Measurements from ENCODE around the gene RHNO1. TPM values are rescaled to one million over a fixed set of nuclear protein-coding genes. Genes with fewer than 3 reads are reported as not detected.

RHNO1 gene
- total and polyA plus RNA-seq, 2 donors (not counting 3 experiments of a cell fraction or from before 2014, with no cell fraction given) = 33.8 to 35.2 TPM

GRCh38 chr12:2912216-2912575, 35.2 kb downstream of the RHNO1 start:
- H3K27ac ChIP-seq (ENCODE audit: insufficient read depth, low read depth, low read length) = no peak overlapping the region
- no peaks in the 10 kb centered on the region for H4K20me1 ChIP-seq (replicated peaks; ENCODE audit: control insufficient read depth, extremely low read depth, insufficient read depth, low read length)
- DNase-seq (ENCODE audit: low read depth, low spot score) (no peak), FAIRE-seq (no peak)
- intact Hi-C loops (cut with micrococcal nuclease) (no loop called here), dilution Hi-C loops (cut with MboI; ENCODE audit: extremely low pct_ligation_motif_present, low sequenced_read_pairs) (no loop called here)
- H3K27me3 ChIP-seq (ENCODE audit: control insufficient read depth in 2 of 2, insufficient read depth in 2 of 2, low read length in 2 of 2) = no peaks in the 10 kb centered on the region
- BruUV-seq (replicated peaks) = no TSS peak
- H3K36me3 ChIP-seq (ENCODE audit: control insufficient read depth in 2 of 2, extremely low read depth in 1 of 2, insufficient read depth in 2 of 2, low read length in 2 of 2) = peaks cover 0 to 6% of the 10 kb centered on the region in 2 experiments
- no peaks in the 10 kb centered on the region for H3K79me2 ChIP-seq (ENCODE audit: control insufficient read depth, insufficient read depth, low read length)
- TF ChIP-seq GATA2 (IDR thresholded peaks at IDR 0.05; ENCODE audit: insufficient read depth, insufficient read length, low read depth, low read length) = no peak
- ChIA-PET POLR2A (interaction anchor here (0.5 to 0.6 kb wide), 2 partner anchors 25 to 27 kb away, joined by 4 to 5 read pairs; no protein-coding TSS in a partner anchor), CTCF (interaction anchor here (0.7 kb wide), 1 partner anchor 18 kb away, joined by 3 read pairs; no protein-coding TSS in a partner anchor)
- no peaks in the 10 kb centered on the region for H3K9me3 ChIP-seq (replicated peaks; ENCODE audit: control insufficient read depth, insufficient read depth, low read length)
- H3K4me1 ChIP-seq (ENCODE audit: control insufficient read depth, extremely low read depth, insufficient read depth, low read length) = no peaks in the 10 kb centered on the region
- no peak overlapping the region for H3K9ac ChIP-seq (replicated peaks; ENCODE audit: extremely low read depth, insufficient read depth, low read length)
- no peak overlapping the region for H3K4me3 ChIP-seq (replicated peaks in 1 of 3; ENCODE audit: insufficient read depth in 1 of 3, low read depth in 1 of 3, low read length in 3 of 3)
- no peak overlapping the region for H2AFZ ChIP-seq (ENCODE audit: low read depth, low read length)
- no peak overlapping the region for H3K4me2 ChIP-seq (ENCODE audit: insufficient read depth, low read length)
- no peaks in the 10 kb centered on the region for H3K9me1 ChIP-seq (replicated peaks; ENCODE audit: control insufficient read depth, extremely low read depth, insufficient read depth, low read length)

GRCh38 chr12:2919249-2919648, 42.2 kb downstream of the RHNO1 start:
- Histone ChIP-seq H3K79me2 (ENCODE audit: control insufficient read depth, insufficient read depth, low read length) (peaks cover 5% of the 10 kb centered on the region), H3K27me3 (ENCODE audit: control insufficient read depth in 2 of 2, insufficient read depth in 2 of 2, low read length in 2 of 2) (no peaks in the 10 kb centered on the region), H3K4me2 (ENCODE audit: insufficient read depth, low read length) (peak overlapping the region; percentile 57), H2AFZ (ENCODE audit: low read depth, low read length) (no peak overlapping the region), H4K20me1 (replicated peaks; ENCODE audit: control insufficient read depth, extremely low read depth, insufficient read depth, low read length) (no peaks in the 10 kb centered on the region), H3K4me1 (ENCODE audit: control insufficient read depth, extremely low read depth, insufficient read depth, low read length) (peaks cover 11% of the 10 kb centered on the region), H3K9me3 (replicated peaks; ENCODE audit: control insufficient read depth, insufficient read depth, low read length) (no peaks in the 10 kb centered on the region), H3K4me3 (replicated peaks in 1 of 3; ENCODE audit: insufficient read depth in 1 of 3, low read depth in 1 of 3, low read length in 3 of 3) (no peak overlapping the region), H3K9ac (replicated peaks; ENCODE audit: extremely low read depth, insufficient read depth, low read length) (no peak overlapping the region), H3K27ac (ENCODE audit: insufficient read depth, low read depth, low read length) (no peak overlapping the region), H3K9me1 (replicated peaks; ENCODE audit: control insufficient read depth, extremely low read depth, insufficient read depth, low read length) (no peaks in the 10 kb centered on the region), H3K36me3 (ENCODE audit: control insufficient read depth in 2 of 2, extremely low read depth in 1 of 2, insufficient read depth in 2 of 2, low read length in 2 of 2) (peaks cover 4 to 18% of the 10 kb centered on the region in 2 experiments)
- TF ChIP-seq MAX (IDR thresholded peaks at IDR 0.05; ENCODE audit: insufficient read depth, insufficient read length) (no peak), POLR2AphosphoS5 (IDR thresholded peaks at IDR 0.05; ENCODE audit: insufficient read depth, low read depth, low read length) (peak; percentile 35), EZH2 (IDR thresholded peaks at IDR 0.05; ENCODE audit: borderline replicate concordance, low read depth, low read length, severe bottlenecking) (no peak), MYC (IDR thresholded peaks at IDR 0.05; ENCODE audit: low read depth, low read length) (no peak), POLR2A (IDR thresholded peaks at IDR 0.05; ENCODE audit: low read depth, low read length) (no peak), JUN (IDR thresholded peaks at IDR 0.05; ENCODE audit: borderline replicate concordance, insufficient read depth, insufficient read length, low read depth) (peak; percentile 25), FOS (IDR thresholded peaks at IDR 0.05; ENCODE audit: borderline replicate concordance, insufficient read depth, low read length) (peak; percentile 35), GATA2 (IDR thresholded peaks at IDR 0.05; ENCODE audit: insufficient read depth, insufficient read length, low read depth, low read length) (peak; percentile 95)
- TF ChIP-seq, protein P1, sequence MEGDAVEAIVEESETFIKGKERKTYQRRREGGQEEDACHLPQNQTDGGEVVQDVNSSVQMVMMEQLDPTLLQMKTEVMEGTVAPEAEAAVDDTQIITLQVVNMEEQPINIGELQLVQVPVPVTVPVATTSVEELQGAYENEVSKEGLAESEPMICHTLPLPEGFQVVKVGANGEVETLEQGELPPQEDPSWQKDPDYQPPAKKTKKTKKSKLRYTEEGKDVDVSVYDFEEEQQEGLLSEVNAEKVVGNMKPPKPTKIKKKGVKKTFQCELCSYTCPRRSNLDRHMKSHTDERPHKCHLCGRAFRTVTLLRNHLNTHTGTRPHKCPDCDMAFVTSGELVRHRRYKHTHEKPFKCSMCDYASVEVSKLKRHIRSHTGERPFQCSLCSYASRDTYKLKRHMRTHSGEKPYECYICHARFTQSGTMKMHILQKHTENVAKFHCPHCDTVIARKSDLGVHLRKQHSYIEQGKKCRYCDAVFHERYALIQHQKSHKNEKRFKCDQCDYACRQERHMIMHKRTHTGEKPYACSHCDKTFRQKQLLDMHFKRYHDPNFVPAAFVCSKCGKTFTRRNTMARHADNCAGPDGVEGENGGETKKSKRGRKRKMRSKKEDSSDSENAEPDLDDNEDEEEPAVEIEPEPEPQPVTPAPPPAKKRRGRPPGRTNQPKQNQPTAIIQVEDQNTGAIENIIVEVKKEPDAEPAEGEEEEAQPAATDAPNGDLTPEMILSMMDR (IDR thresholded peaks at IDR 0.05; ENCODE audit: extremely low read depth in 1 of 2, insufficient read depth in 1 of 2, low read depth in 1 of 2, low read length in 2 of 2) = no peak
- ChIA-PET POLR2A (no interaction called here), CTCF (interaction anchor here (0.5 to 1.9 kb wide), 3 partner anchors 11 to 115 kb away, joined by 3 to 7 read pairs (median 3); no protein-coding TSS in a partner anchor)
- no TSS peak for BruUV-seq (replicated peaks)
- dilution Hi-C loops (cut with MboI; ENCODE audit: extremely low pct_ligation_motif_present, low sequenced_read_pairs) = no loop called here
- intact Hi-C loops (cut with micrococcal nuclease) = no loop called here
- DNase-seq (ENCODE audit: low read depth, low spot score) (peak; percentile 70), FAIRE-seq (peak; percentile 75)

All from endothelial cell of umbilical vein (primary cell).